ENCODE measurements around the gene NCOA5. TPM values are rescaled to one million over a fixed set of nuclear protein-coding genes. Genes with fewer than 3 reads are reported as not detected.

Gene NCOA5
- total and polyA plus RNA-seq, 7 donors, result 10.6 to 39.2 (median 22.4) TPM

- Histone ChIP-seq H3K36me3 (no peaks in the 10 kb centered on the region), H3K4me1 (peaks cover 0 to 2% (median under 1%) of the 10 kb centered on the region in 4 donors), H3K9me3 (no peaks in the 10 kb centered on the region), H3K27me3 (peaks cover 7 to 52% (median 21%) of the 10 kb centered on the region in 3 donors), H3K4me3 (no peak overlapping the region), H3K27ac (no peak overlapping the region)
- intact Hi-C loops (cut with DNase I), result no loop called here
- no peak for DNase-seq
- TF ChIP-seq CTCF (IDR thresholded peaks at IDR 0.05) (no peak), POLR2A (IDR thresholded peaks at IDR 0.05) (no peak), POLR2AphosphoS5 (IDR thresholded peaks at IDR 0.05) (no peak), EP300 (IDR thresholded peaks at IDR 0.05) (no peak)
- 68 to 75% methylated on average over 5 of the region's 5 CpGs for WGBS, 2 donors
Measured at GRCh38 chr20:46037036-46037435, 52.7 kb downstream of the NCOA5 start.

GRCh38 chr20:46036370-46036769 is 53.4 kb downstream of the NCOA5 start:
- no peaks in the 10 kb centered on the region for H3K9me3 ChIP-seq
- DNase-seq, result no peak
- no peak for TF ChIP-seq EP300 (IDR thresholded peaks at IDR 0.05)
- no peak for TF ChIP-seq POLR2A (IDR thresholded peaks at IDR 0.05)
- TF ChIP-seq CTCF (IDR thresholded peaks at IDR 0.05), result no peak
- no peak for TF ChIP-seq POLR2AphosphoS5 (IDR thresholded peaks at IDR 0.05)
- H3K36me3 ChIP-seq, result no peaks in the 10 kb centered on the region
- intact Hi-C loops (cut with DNase I), result no loop called here
- H3K27me3 ChIP-seq, result peaks cover 13 to 52% (median 27%) of the 10 kb centered on the region in 3 donors
- peaks cover 0 to 9% (median 7%) of the 10 kb centered on the region in 4 donors for H3K4me1 ChIP-seq
- no peak overlapping the region for H3K4me3 ChIP-seq
- no peak overlapping the region for H3K27ac ChIP-seq
- WGBS, 2 donors, result 90 to 93% methylated on average over 8 of the region's 8 CpGs

- Histone ChIP-seq H3K27ac (no peak overlapping the region), H3K4me1 (peaks cover 0 to 9% (median 7%) of the 10 kb centered on the region in 4 donors), H3K27me3 (peaks cover 20 to 52% (median 28%) of the 10 kb centered on the region in 3 donors), H3K4me3 (no peak overlapping the region), H3K9me3 (no peaks in the 10 kb centered on the region), H3K36me3 (no peaks in the 10 kb centered on the region)
- 74 to 85% methylated on average over 6 of the region's 6 CpGs for WGBS, 2 donors
- intact Hi-C loops (cut with DNase I), result no loop called here
- no peak for DNase-seq
- TF ChIP-seq POLR2A (IDR thresholded peaks at IDR 0.05), result no peak
- TF ChIP-seq CTCF (IDR thresholded peaks at IDR 0.05), result no peak
- no peak for TF ChIP-seq EP300 (IDR thresholded peaks at IDR 0.05)
- TF ChIP-seq POLR2AphosphoS5 (IDR thresholded peaks at IDR 0.05), result no peak
Measured at GRCh38 chr20:46035713-46036112, 54.0 kb downstream of the NCOA5 start.

GRCh38 chr20:46035253-46035652 is 54.5 kb downstream of the NCOA5 start:
- 62 to 67% methylated on average over 5 of the region's 5 CpGs for WGBS, 2 donors
- intact Hi-C loops (cut with DNase I), result no loop called here
- H3K9me3 ChIP-seq, result no peaks in the 10 kb centered on the region
- TF ChIP-seq POLR2AphosphoS5 (IDR thresholded peaks at IDR 0.05) (no peak), CTCF (IDR thresholded peaks at IDR 0.05) (no peak), EP300 (IDR thresholded peaks at IDR 0.05) (no peak), POLR2A (IDR thresholded peaks at IDR 0.05) (no peak)
- H3K27me3 ChIP-seq, result peaks cover 24 to 55% (median 32%) of the 10 kb centered on the region in 3 donors
- DNase-seq, result no peak
- H3K36me3 ChIP-seq, result no peaks in the 10 kb centered on the region
- no peak overlapping the region for H3K4me3 ChIP-seq
- peaks cover 0 to 9% (median 7%) of the 10 kb centered on the region in 4 donors for H3K4me1 ChIP-seq
- H3K27ac ChIP-seq, result no peak overlapping the region

GRCh38 chr20:46034039-46034438 is 55.7 kb downstream of the NCOA5 start:
- Histone ChIP-seq H3K4me1 (peaks cover 0 to 9% (median 7%) of the 10 kb centered on the region in 4 donors), H3K9me3 (no peaks in the 10 kb centered on the region), H3K36me3 (no peaks in the 10 kb centered on the region), H3K4me3 (no peak overlapping the region), H3K27ac (no peak overlapping the region), H3K27me3 (peaks cover 34 to 67% (median 45%) of the 10 kb centered on the region in 3 donors)
- no peak for DNase-seq
- TF ChIP-seq POLR2A (IDR thresholded peaks at IDR 0.05) (no peak), POLR2AphosphoS5 (IDR thresholded peaks at IDR 0.05) (no peak), CTCF (IDR thresholded peaks at IDR 0.05) (no peak), EP300 (IDR thresholded peaks at IDR 0.05) (no peak)
- intact Hi-C loops (cut with DNase I), result no loop called here
- 83 to 84% methylated on average over 3 of the region's 3 CpGs for WGBS, 2 donors
